ENCODE results near the gene ZNF668. TPM values are rescaled to one million over a fixed set of nuclear protein-coding genes. Genes with fewer than 3 reads are reported as not detected.

ZNF668 gene
- total and polyA plus RNA-seq, 3 donors from 2014 or later: 10.1 to 20.2 (median 17.2) TPM

GRCh38 chr16:31072540-31073141 is 1.4 kb downstream of the ZNF668 start:
- DNase-seq: no peak
- Histone ChIP-seq H3K4me1 (peaks cover 16% of the 10 kb centered on the region), H3K9me3 (no peaks in the 10 kb centered on the region), H3K4me3 (peak overlapping the region; percentile 98 to 99), H3K27me3 (no peaks in the 10 kb centered on the region), H3K27ac (peak overlapping the region in 1 of 2 donors; percentile 94), H3K36me3 (ENCODE audit: low read depth, missing control alignments) (no peaks in the 10 kb centered on the region)
- intact Hi-C loops (cut with DNase I; ENCODE audit: low total_unique reads): no loop called here
- TF ChIP-seq POLR2A (IDR thresholded peaks at IDR 0.05): no peak
- no peak for TF ChIP-seq CTCF (IDR thresholded peaks at IDR 0.05)
- WGBS, 2 donors: 2 to 5% methylated on average over 19 to 27 of the region's 27 CpGs

- TF ChIP-seq CTCF (IDR thresholded peaks at IDR 0.05) (no peak), POLR2A (IDR thresholded peaks at IDR 0.05) (no peak)
- Histone ChIP-seq H3K27ac (no peak overlapping the region), H3K4me1 (peaks cover 16% of the 10 kb centered on the region), H3K27me3 (no peaks in the 10 kb centered on the region), H3K4me3 (peak overlapping the region in 1 of 2 donors; percentile 98), H3K9me3 (no peaks in the 10 kb centered on the region), H3K36me3 (ENCODE audit: low read depth, missing control alignments) (no peaks in the 10 kb centered on the region)
- no peak for DNase-seq
- 36 to 50% methylated on average over 4 of the region's 4 CpGs for WGBS, 2 donors
- intact Hi-C loops (cut with DNase I; ENCODE audit: low total_unique reads): no loop called here
Observed at GRCh38 chr16:31071861-31072260, 2.2 kb downstream of the ZNF668 start.

- intact Hi-C loops (cut with DNase I; ENCODE audit: low total_unique reads): no loop called here
- Histone ChIP-seq H3K27me3 (no peaks in the 10 kb centered on the region), H3K4me1 (peaks cover 17% of the 10 kb centered on the region), H3K27ac (no peak overlapping the region), H3K36me3 (ENCODE audit: low read depth, missing control alignments) (no peaks in the 10 kb centered on the region), H3K4me3 (no peak overlapping the region), H3K9me3 (no peaks in the 10 kb centered on the region)
- no peak for DNase-seq
- WGBS, 2 donors: 86 to 96% methylated on average over 3 of the region's 3 CpGs
- TF ChIP-seq POLR2A (IDR thresholded peaks at IDR 0.05) (no peak), CTCF (IDR thresholded peaks at IDR 0.05) (no peak)
Observed at GRCh38 chr16:31067342-31067741, 6.7 kb downstream of the ZNF668 start.

- intact Hi-C loops (cut with DNase I; ENCODE audit: low total_unique reads): no loop called here
- no peaks in the 10 kb centered on the region for H3K27me3 ChIP-seq
- H3K4me3 ChIP-seq: no peak overlapping the region
- peaks cover 8% of the 10 kb centered on the region for H3K4me1 ChIP-seq
- no peaks in the 10 kb centered on the region for H3K36me3 ChIP-seq (ENCODE audit: low read depth, missing control alignments)
- no peaks in the 10 kb centered on the region for H3K9me3 ChIP-seq
- WGBS, 2 donors: 31 to 51% methylated on average over 3 to 4 of the region's 4 CpGs
- DNase-seq: peak; percentile 61
- no peak for TF ChIP-seq POLR2A (IDR thresholded peaks at IDR 0.05)
- no peak for TF ChIP-seq CTCF (IDR thresholded peaks at IDR 0.05)
- peak overlapping the region in 1 of 2 donors; percentile 67 for H3K27ac ChIP-seq
Observed at GRCh38 chr16:31064882-31065461, 9.1 kb downstream of the ZNF668 start.

All from testis (tissue), 3 donors.